GM12864 (cell line): Measurements from ENCODE around the gene CNPY2.
"Not testable (repeated sequence)": the region's sequence is repeated elsewhere in the genome, so short reads cannot be mapped to it uniquely, and the experiment has no call there.

ENCODE experiments used
- DNase-seq: peaks from one replicate; pipeline ENCODE4 v3.0.0-alpha.2; 2011; ENCODE audit warnings: low read depth
- H3K4me3 ChIP-seq: 2 replicates; pipeline ENCODE4 v1.5.1; 2011; ENCODE audit warnings: mild to moderate bottlenecking, low read depth, low read length, control low read depth
- CTCF ChIP-seq: IDR thresholded peaks from 2 replicates; pipeline ENCODE4 v1.5.1; 2011; ENCODE audit warnings: low read depth, mild to moderate bottlenecking, moderate library complexity, low read length, control low read depth, inconsistent platforms; ENCODE audit errors: missing control alignments

Gene CNPY2

GRCh38 chr12:56296295-56296694 lies 19.5 kb downstream of the CNPY2 start:
- H3K4me3 ChIP-seq, result no peak overlapping the region
- DNase-seq, result no peak
- TF ChIP-seq CTCF, result no peak

GRCh38 chr12:56293795-56294194 lies 22.0 kb downstream of the CNPY2 start:
- TF ChIP-seq CTCF, result no peak
- no peak for DNase-seq

GRCh38 chr12:56288705-56289387 lies 26.9 kb downstream of the CNPY2 start:
- TF ChIP-seq CTCF, result no peak
- no peak for DNase-seq
- H3K4me3 ChIP-seq, result no peak overlapping the region

More at GRCh38 chr12:56293795-56294194, 22.0 kb downstream of the CNPY2 start:
- no peak overlapping the region for H3K4me3 ChIP-seq

- TF ChIP-seq CTCF, result no peak
- no peak for DNase-seq
- H3K4me3 ChIP-seq, result no peak overlapping the region
These were observed 29.6 kb downstream of the CNPY2 start for GRCh38 chr12:56286044-56286830.

GRCh38 chr12:56284263-56284662 lies 31.5 kb downstream of the CNPY2 start:
- not testable (repeated sequence) for DNase-seq, H3K4me3 ChIP-seq

GRCh38 chr12:56282579-56282978 lies 33.2 kb downstream of the CNPY2 start:
- no peak overlapping the region for H3K4me3 ChIP-seq
- TF ChIP-seq CTCF, result no peak
- DNase-seq, result no peak

GRCh38 chr12:56282030-56282429 lies 33.8 kb downstream of the CNPY2 start:
- DNase-seq, result no peak
- H3K4me3 ChIP-seq, result no peak overlapping the region
- TF ChIP-seq CTCF, result no peak
